Body of pancreas (tissue), 4 donors: ENCODE data around the gene ELANE. TPM values are rescaled to one million over a fixed set of nuclear protein-coding genes. Genes with fewer than 3 reads are reported as not detected.

Experiments
- ATAC-seq: fragments of 150-250 bp; one replicate; pipeline ENCODE4 v1.9.1; 2016
- DNase-seq, 4 donors: peaks; one replicate each; pipeline ENCODE4 v3.0.0-alpha.2; 2019
- H3K27ac ChIP-seq, 4 donors: fragments of 200-600 bp; sonication (generic); 1 replicate in 3 of 4; 2 replicates in 1 of 4; pipeline versions ENCODE4 v1.5.1 to v1.6.1; 2016 to 2019; ENCODE audit warnings: mild to moderate bottlenecking in 1 of 4, mixed read lengths in 1 of 4, moderate library complexity in 1 of 4
- H3K27me3 ChIP-seq, 2 donors: fragments of 200-600 bp; sonication (generic); one replicate each; pipeline ENCODE4 v1.6.0; 2016; ENCODE audit warnings: mild to moderate bottlenecking in 1 of 2
- H3K36me3 ChIP-seq, 2 donors: fragments of 200-600 bp; sonication (generic); replicated peaks in 1 of 2; 2 replicates each; pipeline ENCODE4 v1.5.1; 2016; ENCODE audit warnings: low read depth in 2 of 2; ENCODE audit not compliant: insufficient read depth in 1 of 2
- H3K4me1 ChIP-seq: fragments of 200-600 bp; sonication (generic); one replicate; pipeline ENCODE4 v1.6.0; 2016
- H3K4me3 ChIP-seq, 2 donors: fragments of 200-600 bp; sonication (generic); 1 replicate in 1 of 2; 2 replicates in 1 of 2; pipeline ENCODE4 v1.5.1; 2016 to 2019
- H3K9me3 ChIP-seq, 3 donors: fragments of 200-600 bp; sonication (generic); 1 replicate in 2 of 3; 2 replicates in 1 of 3; pipeline ENCODE4 v1.5.1; 2016
- POLR2A ChIP-seq, 3 donors: fragments of 450-650 bp; IDR thresholded peaks; one replicate each; pipeline ENCODE4 v1.6.1; 2016; ENCODE audit warnings: antibody characterized with exemption in 3 of 3, mild to moderate bottlenecking in 2 of 3
- whole genome bisulfite sequencing, 2 donors: methylation state at CpG; one replicate each; pipeline ENCODE4 v1.1.5; 2017; 5-methylcytosine and 5-hydroxymethylcytosine counted together
- intact Hi-C: fragments of 100-400 bp; cut with DNase I; formaldehyde crosslinking; loops from one replicate; pipeline ENCODE4 v1.15.1; 2023
- total RNA-seq, 2 donors: library from RNA; depleted of rRNA; stranded (reverse); fragments of >200 nt; gene quantifications; one replicate each; pipeline ENCODE4 v1.1.0, GENCODE V29; 2016
- TF ChIP-seq, protein P1 (sequence below), 7 experiments: fragments of 450-650 bp in 4 of 7; fragments of 200-600 bp in 3 of 7; sonication (generic) in 3 of 7; IDR thresholded peaks; one replicate each; pipeline ENCODE4 v1.5.1; 2016 to 2019; ENCODE audit warnings: antibody characterized with exemption in 7 of 7

The ELANE gene
- total RNA-seq, 2 donors from 2014 or later = not detected

DNA sequence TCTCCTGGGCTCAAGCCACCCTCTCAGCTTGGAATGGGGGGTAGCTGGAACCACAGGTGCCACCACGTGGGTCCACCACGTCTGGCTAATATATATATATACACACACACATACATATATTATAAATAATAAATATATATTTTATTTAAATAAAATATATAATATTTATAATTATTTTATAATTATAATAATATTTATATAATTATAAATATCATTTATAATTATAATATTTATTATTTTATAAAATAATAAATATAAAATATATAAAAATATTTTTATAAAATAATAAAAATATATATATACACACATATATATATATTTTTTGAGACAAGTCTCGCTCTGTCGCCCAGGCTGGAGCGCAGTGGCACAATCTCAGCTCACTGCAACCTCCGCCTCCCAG is 2.4 kb downstream of the ELANE start:
- Histone ChIP-seq H3K4me1 (peaks cover 12% of the 10 kb centered on the region), H3K4me3 (no peak overlapping the region), H3K9me3 (no peaks in the 10 kb centered on the region), H3K27me3 (no peaks in the 10 kb centered on the region), H3K27ac (no peak overlapping the region), H3K36me3 (no peaks in the 10 kb centered on the region)
- TF ChIP-seq, protein P1, sequence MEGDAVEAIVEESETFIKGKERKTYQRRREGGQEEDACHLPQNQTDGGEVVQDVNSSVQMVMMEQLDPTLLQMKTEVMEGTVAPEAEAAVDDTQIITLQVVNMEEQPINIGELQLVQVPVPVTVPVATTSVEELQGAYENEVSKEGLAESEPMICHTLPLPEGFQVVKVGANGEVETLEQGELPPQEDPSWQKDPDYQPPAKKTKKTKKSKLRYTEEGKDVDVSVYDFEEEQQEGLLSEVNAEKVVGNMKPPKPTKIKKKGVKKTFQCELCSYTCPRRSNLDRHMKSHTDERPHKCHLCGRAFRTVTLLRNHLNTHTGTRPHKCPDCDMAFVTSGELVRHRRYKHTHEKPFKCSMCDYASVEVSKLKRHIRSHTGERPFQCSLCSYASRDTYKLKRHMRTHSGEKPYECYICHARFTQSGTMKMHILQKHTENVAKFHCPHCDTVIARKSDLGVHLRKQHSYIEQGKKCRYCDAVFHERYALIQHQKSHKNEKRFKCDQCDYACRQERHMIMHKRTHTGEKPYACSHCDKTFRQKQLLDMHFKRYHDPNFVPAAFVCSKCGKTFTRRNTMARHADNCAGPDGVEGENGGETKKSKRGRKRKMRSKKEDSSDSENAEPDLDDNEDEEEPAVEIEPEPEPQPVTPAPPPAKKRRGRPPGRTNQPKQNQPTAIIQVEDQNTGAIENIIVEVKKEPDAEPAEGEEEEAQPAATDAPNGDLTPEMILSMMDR (IDR thresholded peaks at IDR 0.05) = no peak
- DNase-seq = no peak
- intact Hi-C loops = no loop called here
- WGBS, 2 donors = 63 to 66% methylated on average over 6 of the region's 6 CpGs
- no peak for ATAC-seq

DNA sequence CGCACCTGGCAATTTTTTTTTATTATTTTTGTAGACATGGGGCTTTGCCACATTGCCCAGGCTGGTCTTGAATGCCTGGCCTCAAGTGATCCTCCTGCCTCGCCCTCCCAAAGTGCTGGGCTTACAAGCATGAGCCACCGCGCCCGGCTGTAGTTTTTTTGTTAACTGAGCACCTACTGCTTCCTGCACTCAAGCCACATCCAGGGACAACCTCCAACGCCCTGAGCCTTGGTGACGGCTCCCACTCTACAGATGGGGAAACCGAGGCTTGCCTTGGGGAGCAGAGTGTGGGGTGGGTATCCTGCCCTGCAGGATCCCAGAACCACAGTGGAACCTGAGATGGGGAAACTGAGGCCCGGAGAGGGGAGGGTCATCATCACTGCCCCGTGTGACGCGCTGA is 3.0 kb downstream of the ELANE start:
- H3K4me3 ChIP-seq = no peak overlapping the region
- TF ChIP-seq, protein P1 (IDR thresholded peaks at IDR 0.05) = no peak
- TF ChIP-seq POLR2A (IDR thresholded peaks at IDR 0.05) = no peak
- no peaks in the 10 kb centered on the region for H3K27me3 ChIP-seq
- H3K4me1 ChIP-seq = peaks cover 12% of the 10 kb centered on the region
- no peaks in the 10 kb centered on the region for H3K36me3 ChIP-seq
- intact Hi-C loops = no loop called here
- no peak for DNase-seq
- H3K27ac ChIP-seq = no peak overlapping the region
- 66 to 76% methylated on average over 12 of the region's 12 CpGs for WGBS, 2 donors
- H3K9me3 ChIP-seq = no peaks in the 10 kb centered on the region
- no peak for ATAC-seq

DNA sequence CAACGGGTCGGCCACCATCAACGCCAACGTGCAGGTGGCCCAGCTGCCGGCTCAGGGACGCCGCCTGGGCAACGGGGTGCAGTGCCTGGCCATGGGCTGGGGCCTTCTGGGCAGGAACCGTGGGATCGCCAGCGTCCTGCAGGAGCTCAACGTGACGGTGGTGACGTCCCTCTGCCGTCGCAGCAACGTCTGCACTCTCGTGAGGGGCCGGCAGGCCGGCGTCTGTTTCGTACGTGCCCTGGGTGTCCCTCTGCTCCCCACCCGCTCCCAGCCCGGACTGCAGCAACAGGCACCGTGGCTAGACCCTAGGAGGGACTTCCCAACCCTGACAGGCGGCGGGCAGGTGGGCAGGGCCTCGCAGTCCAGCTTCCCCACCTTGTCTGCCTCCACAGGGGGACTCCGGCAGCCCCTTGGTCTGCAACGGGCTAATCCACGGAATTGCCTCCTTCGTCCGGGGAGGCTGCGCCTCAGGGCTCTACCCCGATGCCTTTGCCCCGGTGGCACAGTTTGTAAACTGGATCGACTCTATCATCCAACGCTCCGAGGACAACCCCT is 3.5 kb downstream of the ELANE start:
- H3K4me3 ChIP-seq = no peak overlapping the region
- no peak for TF ChIP-seq POLR2A (IDR thresholded peaks at IDR 0.05)
- TF ChIP-seq, protein P1 (IDR thresholded peaks at IDR 0.05) = no peak
- H3K9me3 ChIP-seq = no peaks in the 10 kb centered on the region
- ATAC-seq (no peak), DNase-seq (no peak)
- 63 to 84% methylated on average over 14 to 35 of the region's 40 CpGs for WGBS, 2 donors
- H3K27me3 ChIP-seq = no peaks in the 10 kb centered on the region
- intact Hi-C loops = no loop called here
- H3K27ac ChIP-seq = no peak overlapping the region
- H3K4me1 ChIP-seq = peaks cover 11% of the 10 kb centered on the region
- H3K36me3 ChIP-seq = no peaks in the 10 kb centered on the region

DNA sequence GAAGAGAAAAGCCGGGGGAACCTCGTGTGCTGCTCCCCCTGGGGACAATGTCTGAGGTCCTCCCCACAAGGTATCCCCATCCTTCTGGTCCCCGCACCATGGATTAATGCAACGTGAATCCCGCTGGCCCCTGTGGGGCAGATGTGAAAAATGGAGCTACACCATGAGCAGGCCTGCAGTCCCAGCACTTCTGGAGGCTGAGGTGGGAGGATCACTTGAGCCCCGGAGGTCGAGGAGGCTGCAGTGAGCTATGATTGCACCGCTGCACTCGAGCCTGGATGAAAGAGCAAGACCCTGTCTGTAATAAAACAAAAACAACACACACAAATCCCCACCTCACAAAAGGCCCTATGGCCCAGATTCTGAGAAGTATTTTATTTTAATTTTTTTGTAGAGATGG is 6.2 kb downstream of the ELANE start:
- no peak for DNase-seq
- no peak overlapping the region for H3K27ac ChIP-seq
- TF ChIP-seq, protein P1 (IDR thresholded peaks at IDR 0.05) = no peak
- no peak for TF ChIP-seq POLR2A (IDR thresholded peaks at IDR 0.05)
- H3K9me3 ChIP-seq = no peaks in the 10 kb centered on the region
- WGBS, 2 donors = 73 to 77% methylated on average over 9 of the region's 9 CpGs
- H3K27me3 ChIP-seq = no peaks in the 10 kb centered on the region
- no peak for ATAC-seq
- intact Hi-C loops = no loop called here
- no peaks in the 10 kb centered on the region for H3K36me3 ChIP-seq
- H3K4me1 ChIP-seq = peaks cover 17% of the 10 kb centered on the region
- no peak overlapping the region for H3K4me3 ChIP-seq
